ENCODE measurements around the gene OR51I1. TPM values are rescaled to one million over a fixed set of nuclear protein-coding genes. Genes with fewer than 3 reads are reported as not detected.

OR51I1 gene
- total RNA-seq, 1 donor from 2014 or later = not detected

DNA sequence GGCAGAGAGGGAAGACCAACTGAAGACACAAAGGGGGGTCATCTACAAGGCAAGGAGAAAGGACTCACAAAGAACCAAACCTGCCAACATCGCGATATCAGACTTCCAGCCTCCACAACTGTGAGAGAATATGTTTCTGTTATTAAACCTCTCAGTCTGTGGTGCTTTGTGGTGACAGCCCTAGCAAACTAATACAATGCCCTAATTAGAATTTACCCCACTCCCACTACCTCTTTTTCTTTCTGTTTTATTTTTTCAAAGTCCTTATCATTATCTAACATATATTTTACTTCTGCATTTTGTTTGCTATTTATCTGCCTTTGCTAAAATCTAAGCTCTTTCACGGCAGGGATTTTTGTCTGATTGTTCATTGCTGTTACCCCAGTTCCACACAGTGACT lies 44.7 kb upstream of the OR51I1 start:
- Mint-ChIP-seq H3K4me1 (ENCODE audit: unreplicated experiment) (no peaks in the 10 kb centered on the region), H3K27me3 (ENCODE audit: unreplicated experiment) (peaks cover 2% of the 10 kb centered on the region), H3K27ac (ENCODE audit: unreplicated experiment) (no peak overlapping the region), H3K36me3 (ENCODE audit: unreplicated experiment) (no peaks in the 10 kb centered on the region), H3K9me3 (ENCODE audit: unreplicated experiment) (no peaks in the 10 kb centered on the region), H3K4me3 (ENCODE audit: unreplicated experiment) (no peak overlapping the region)
- TF ChIP-seq CTCF (IDR thresholded peaks at IDR 0.05) = no peak
- DNase-seq (ENCODE audit: extremely low spot score, unreplicated experiment) = no peak

DNA sequence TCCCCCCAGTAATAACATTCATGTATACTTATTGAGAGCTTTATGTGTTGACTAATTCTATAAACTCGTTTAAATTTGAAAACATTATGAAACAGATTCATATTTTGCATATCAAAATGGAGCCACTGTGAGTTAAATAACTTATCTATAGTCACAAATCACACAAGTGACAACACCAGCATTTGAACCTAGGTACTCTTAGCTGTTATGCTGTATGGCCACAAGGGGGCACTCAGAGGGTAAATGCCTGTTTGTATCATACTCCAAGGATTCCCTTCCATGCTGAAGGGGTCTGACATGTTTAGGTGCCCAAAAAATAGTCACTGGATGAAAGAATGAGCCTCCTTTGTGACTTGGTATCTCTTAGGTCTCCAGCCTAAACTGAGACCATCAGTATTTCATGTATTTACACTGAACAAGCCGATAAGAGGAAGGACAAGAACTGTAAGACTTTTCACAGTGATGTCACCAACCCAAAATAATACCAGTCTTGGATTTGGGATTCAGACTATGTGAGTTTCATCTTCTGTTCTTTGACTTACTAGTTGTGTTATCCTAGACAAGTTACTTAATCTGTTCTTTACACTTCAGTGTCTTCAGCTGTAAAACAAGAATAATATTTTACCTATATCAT lies 35.0 kb upstream of the OR51I1 start:
- Mint-ChIP-seq H3K9me3 (ENCODE audit: unreplicated experiment) (no peaks in the 10 kb centered on the region), H3K27me3 (ENCODE audit: unreplicated experiment) (peaks cover 15% of the 10 kb centered on the region), H3K27ac (ENCODE audit: unreplicated experiment) (no peak overlapping the region), H3K36me3 (ENCODE audit: unreplicated experiment) (no peaks in the 10 kb centered on the region), H3K4me3 (ENCODE audit: unreplicated experiment) (no peak overlapping the region), H3K4me1 (ENCODE audit: unreplicated experiment) (no peaks in the 10 kb centered on the region)
- no peak for DNase-seq (ENCODE audit: extremely low spot score, unreplicated experiment)
- TF ChIP-seq CTCF (IDR thresholded peaks at IDR 0.05) = peak; percentile 89

DNA sequence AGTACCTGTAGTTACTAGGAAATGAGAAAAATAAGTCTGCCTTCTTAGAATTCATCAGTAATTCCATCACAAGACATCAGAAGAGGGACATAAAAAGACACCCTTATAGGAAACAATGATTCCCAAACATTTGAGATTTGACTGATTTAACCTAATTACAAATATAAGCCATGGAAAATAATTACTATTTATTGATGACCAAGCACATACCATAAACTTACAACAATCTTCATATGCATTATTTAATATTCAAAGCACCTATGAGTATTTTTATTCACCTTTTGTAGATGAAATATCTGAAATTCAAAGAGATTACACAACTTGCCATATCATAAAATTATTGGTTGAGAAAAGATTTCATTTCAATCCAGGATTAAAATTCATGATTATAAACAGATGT lies 32.6 kb upstream of the OR51I1 start:
- H3K4me3 Mint-ChIP-seq (ENCODE audit: unreplicated experiment) = no peak overlapping the region
- peaks cover 17% of the 10 kb centered on the region for H3K27me3 Mint-ChIP-seq (ENCODE audit: unreplicated experiment)
- no peaks in the 10 kb centered on the region for H3K4me1 Mint-ChIP-seq (ENCODE audit: unreplicated experiment)
- H3K9me3 Mint-ChIP-seq (ENCODE audit: unreplicated experiment) = no peaks in the 10 kb centered on the region
- DNase-seq (ENCODE audit: extremely low spot score, unreplicated experiment) = no peak
- H3K27ac Mint-ChIP-seq (ENCODE audit: unreplicated experiment) = no peak overlapping the region
- TF ChIP-seq CTCF (IDR thresholded peaks at IDR 0.05) = no peak
- H3K36me3 Mint-ChIP-seq (ENCODE audit: unreplicated experiment) = no peaks in the 10 kb centered on the region

DNA sequence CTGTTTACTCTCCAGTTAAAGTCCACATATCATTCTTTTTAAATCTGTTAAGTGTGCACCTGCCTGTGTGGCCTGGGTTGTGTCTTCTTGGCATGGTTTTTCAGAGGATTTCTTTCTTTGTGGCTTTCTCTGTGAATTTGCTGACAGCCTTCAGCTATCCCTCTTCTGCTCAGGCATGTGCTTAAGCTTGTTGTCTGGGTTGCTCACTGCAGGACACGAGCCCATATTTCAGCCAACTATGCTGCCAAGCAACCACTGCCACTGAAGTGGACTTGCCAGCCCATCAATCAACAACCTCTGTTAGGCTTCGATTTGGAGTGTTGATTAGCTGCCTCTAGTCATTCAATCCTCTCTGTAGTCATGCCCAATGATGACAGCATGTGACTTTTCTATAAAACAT lies 26.2 kb upstream of the OR51I1 start:
- H3K27me3 Mint-ChIP-seq (ENCODE audit: unreplicated experiment) = peaks cover 10% of the 10 kb centered on the region
- no peaks in the 10 kb centered on the region for H3K9me3 Mint-ChIP-seq (ENCODE audit: unreplicated experiment)

More for the DNA sequence above, 26.2 kb upstream of the OR51I1 start:
- no peak for TF ChIP-seq CTCF (IDR thresholded peaks at IDR 0.05)
- Mint-ChIP-seq H3K36me3 (ENCODE audit: unreplicated experiment) (no peaks in the 10 kb centered on the region), H3K4me1 (ENCODE audit: unreplicated experiment) (no peaks in the 10 kb centered on the region), H3K27ac (ENCODE audit: unreplicated experiment) (no peak overlapping the region), H3K4me3 (ENCODE audit: unreplicated experiment) (no peak overlapping the region)
- DNase-seq (ENCODE audit: extremely low spot score, unreplicated experiment) = no peak
